GM21717 (cell line): ENCODE measurements around the gene NCSTN.
A peak's percentile ranks its signal among the peaks of the same experiment; 100 is the strongest.

Source experiments
- ATAC-seq: cut with Tn5 transposase; IDR thresholded peaks from one replicate; pipeline ENCODE4 v1.9.1; 2021; ENCODE audit warnings: mild to moderate bottlenecking, moderate library complexity; ENCODE audit not compliant: unreplicated experiment

The NCSTN gene

GRCh38 chr1:160342953-160343869 lies at the start of gene NCSTN, which contains the start of gene COPA:
Gene NCSTN (plus strand): TSS chr1:160343383. CDS start chr1:160343397, 14 bp downstream.
Gene COPA (minus strand): TSS chr1:160343250. CDS start chr1:160343170, 80 bp downstream.
- ATAC-seq, result peak; percentile 77

- ATAC-seq, result no peak
These were observed 47.1 kb upstream of the NCSTN start for GRCh38 chr1:160296036-160296435.

GRCh38 chr1:160300173-160300572 lies 43.0 kb upstream of the NCSTN start:
- no peak for ATAC-seq

GRCh38 chr1:160307118-160307791 lies 35.9 kb upstream of the NCSTN start:
- ATAC-seq, result no peak

- no peak for ATAC-seq
These were observed 34.6 kb upstream of the NCSTN start for GRCh38 chr1:160308451-160309184.

GRCh38 chr1:160309185-160309557 lies 34.0 kb upstream of the NCSTN start:
- ATAC-seq, result no peak

- no peak for ATAC-seq
These were observed 33.6 kb upstream of the NCSTN start for GRCh38 chr1:160309571-160309970.

GRCh38 chr1:160315359-160315758 lies 27.8 kb upstream of the NCSTN start:
- ATAC-seq, result no peak

- ATAC-seq, result no peak
These were observed 20.4 kb upstream of the NCSTN start for GRCh38 chr1:160322831-160323230.

- ATAC-seq, result no peak
These were observed 17.9 kb upstream of the NCSTN start for GRCh38 chr1:160325252-160325651.

- ATAC-seq, result no peak
These were observed 16.8 kb upstream of the NCSTN start for GRCh38 chr1:160326418-160326817.

- ATAC-seq, result no peak
These were observed 15.0 kb upstream of the NCSTN start for GRCh38 chr1:160328184-160328583.

GRCh38 chr1:160330119-160330518 lies 13.1 kb upstream of the NCSTN start:
- ATAC-seq, result no peak

GRCh38 chr1:160332516-160332915 lies 10.7 kb upstream of the NCSTN start:
- ATAC-seq, result no peak

- no peak for ATAC-seq
These were observed 4.6 kb upstream of the NCSTN start for GRCh38 chr1:160338580-160338979.

GRCh38 chr1:160340146-160340545 lies 3.0 kb upstream of the NCSTN start:
- no peak for ATAC-seq

- no peak for ATAC-seq
These were observed 2.3 kb upstream of the NCSTN start for GRCh38 chr1:160340866-160341265.

GRCh38 chr1:160342526-160342925 lies 657 bp upstream of the NCSTN start:
- no peak for ATAC-seq

GRCh38 chr1:160344241-160344640 lies 1.1 kb downstream of the NCSTN start:
- no peak for ATAC-seq

- ATAC-seq, result no peak
These were observed 1.8 kb downstream of the NCSTN start for GRCh38 chr1:160344936-160345335.

GRCh38 chr1:160346463-160346862 lies 3.3 kb downstream of the NCSTN start:
- ATAC-seq, result no peak
